ENCODE measurements around the gene STXBP1. TPM values are rescaled to one million over a fixed set of nuclear protein-coding genes. Genes with fewer than 3 reads are reported as not detected.

STXBP1 gene
- 6.3 and 8.0 TPM in 2 replicates for total RNA-seq (2014; rRNA removed; shearing (Covaris generic))

DNA sequence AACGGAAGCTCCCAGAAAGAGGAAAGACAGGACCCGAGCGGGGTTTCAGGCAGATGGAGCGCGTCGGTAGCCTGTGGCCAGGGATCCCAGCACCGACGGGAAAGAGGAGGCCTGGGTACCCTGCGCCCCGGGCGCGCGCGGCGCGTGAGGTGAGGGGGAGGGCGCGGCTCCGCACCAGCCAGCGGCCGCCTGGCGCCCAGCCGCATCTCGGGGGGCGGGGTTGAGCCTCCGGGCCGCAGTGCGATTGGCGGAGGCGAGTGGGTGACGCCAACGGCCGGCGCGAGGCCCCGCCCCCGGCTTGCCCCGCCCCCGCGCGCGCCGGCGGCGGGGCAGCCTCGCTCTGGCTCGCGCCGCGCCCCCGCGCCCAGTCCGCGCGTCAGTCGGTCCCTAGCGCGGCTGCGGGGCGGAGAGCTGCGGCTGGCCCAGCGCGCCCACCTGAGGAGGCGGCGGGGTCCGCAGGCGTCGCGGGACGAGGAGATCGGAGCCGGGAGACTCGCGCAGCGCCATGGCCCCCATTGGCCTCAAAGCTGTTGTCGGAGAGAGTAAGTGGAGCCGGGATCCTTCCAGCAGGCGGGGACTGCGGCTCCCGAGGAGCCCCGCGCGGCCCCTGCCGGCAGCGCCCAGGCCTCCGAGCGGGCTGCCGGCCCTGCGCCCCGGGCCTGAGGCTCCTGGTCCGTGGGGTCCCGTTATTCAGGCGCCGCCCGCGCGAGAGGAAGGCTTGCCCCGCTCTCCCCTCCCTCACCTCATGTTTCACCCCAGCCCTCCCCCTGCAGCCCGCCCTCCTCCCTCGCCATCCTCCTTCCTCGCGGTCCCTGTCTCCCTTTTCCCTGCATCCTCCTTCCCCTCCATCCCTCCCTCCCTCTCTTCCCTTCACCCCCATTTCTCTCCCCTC, at the start of gene STXBP1:
Gene STXBP1 (plus strand): TSS at position 379 of the 892 bp plus-strand sequence. CDS start 127 bp downstream, at position 506.
- DNase-seq (ENCODE audit: low spot score), result peak; percentile 84

DNA sequence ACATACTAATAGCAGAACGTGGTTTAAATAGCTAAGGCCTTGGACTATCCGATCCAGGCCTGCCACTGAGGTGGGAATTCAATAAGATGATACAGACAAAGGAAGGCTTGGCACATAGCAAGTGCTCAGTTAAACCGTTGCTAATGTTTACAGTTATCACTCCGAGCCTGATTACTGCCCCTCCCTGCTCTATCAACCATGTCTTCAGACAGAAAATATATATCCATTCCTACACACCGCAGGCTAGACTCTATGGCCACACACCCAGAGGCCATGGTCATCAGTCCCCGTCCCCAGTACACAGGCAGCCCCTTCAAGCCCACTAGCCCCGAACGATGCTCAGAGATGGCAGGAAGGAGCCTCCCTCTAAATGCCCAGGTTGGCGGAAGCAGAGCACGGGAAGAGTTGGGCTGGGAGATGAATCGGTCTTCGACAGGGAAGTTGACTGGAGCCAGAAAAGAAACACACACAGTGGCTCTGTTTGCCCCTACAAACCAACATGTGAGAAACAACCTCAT, 49.7 kb upstream of the STXBP1 start:
- DNase-seq (ENCODE audit: low spot score), result no peak

DNA sequence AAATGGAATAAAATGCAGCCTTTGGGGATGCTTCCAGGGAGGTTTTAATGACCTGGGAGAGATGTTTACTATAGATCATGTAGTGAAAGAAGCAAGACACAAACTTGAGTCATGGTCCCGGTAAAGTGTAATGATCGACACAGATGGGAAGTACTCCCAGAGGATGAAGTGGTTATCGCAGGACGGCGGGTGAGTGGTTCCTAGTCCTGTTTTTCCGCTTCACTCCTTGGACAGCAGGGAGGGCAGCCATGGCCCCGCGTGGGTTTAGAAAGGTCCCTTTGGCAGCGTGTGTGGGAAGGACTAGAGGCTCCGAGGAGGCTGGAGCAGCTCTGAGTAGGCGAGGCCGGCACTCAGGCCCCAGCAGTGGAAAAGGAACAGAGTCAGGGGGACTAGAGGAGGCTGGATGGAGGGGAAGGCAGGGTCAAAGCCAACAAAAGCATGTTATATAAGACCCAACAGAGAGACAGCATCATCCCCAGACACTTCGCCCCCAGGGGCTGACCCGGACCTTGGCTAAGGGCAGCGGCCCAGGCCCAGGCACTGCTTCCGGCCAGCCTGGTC, 49.2 kb upstream of the STXBP1 start:
- DNase-seq (ENCODE audit: low spot score), result peak; percentile 73

DNA sequence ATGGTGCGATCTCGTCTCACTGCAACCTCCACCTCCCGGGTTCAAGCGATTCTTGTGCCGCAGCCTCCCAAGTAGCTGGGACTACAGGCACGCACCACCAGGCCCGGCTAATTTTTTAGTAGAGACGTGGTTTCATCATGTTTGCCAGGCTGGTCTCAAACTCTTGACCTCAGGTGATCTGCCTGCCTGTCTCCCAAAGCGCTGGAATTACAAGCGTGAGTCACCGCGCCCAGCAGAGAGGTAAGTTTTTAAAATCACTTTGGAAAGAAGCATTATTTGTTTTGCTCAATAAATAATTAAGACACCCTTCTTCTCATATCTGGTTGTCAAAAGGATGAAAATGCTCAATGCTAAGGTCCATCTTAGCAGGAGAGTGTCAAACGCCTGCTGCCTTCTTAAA, 48.5 kb upstream of the STXBP1 start:
- peak; percentile 44 for DNase-seq (ENCODE audit: low spot score)

DNA sequence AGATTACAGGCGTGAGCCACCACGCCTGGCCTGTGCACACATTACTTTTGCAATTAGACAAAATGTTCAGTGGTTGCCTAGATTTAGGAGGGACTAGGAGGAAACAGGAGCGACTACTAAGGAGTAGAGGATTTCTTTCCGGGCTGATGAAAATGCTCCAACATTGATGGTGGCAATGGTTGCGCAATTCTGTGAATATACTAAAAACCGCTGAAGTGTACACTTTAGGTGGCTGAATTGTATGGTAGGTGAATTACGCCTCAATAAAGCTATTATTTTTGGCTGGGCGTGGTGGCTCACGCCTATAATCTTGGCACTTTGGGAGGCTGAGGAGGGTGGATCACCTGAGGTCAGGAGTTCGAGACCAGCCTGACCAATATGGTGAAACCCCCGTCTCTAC, 46.8 kb upstream of the STXBP1 start:
- DNase-seq (ENCODE audit: low spot score), result no peak

DNA sequence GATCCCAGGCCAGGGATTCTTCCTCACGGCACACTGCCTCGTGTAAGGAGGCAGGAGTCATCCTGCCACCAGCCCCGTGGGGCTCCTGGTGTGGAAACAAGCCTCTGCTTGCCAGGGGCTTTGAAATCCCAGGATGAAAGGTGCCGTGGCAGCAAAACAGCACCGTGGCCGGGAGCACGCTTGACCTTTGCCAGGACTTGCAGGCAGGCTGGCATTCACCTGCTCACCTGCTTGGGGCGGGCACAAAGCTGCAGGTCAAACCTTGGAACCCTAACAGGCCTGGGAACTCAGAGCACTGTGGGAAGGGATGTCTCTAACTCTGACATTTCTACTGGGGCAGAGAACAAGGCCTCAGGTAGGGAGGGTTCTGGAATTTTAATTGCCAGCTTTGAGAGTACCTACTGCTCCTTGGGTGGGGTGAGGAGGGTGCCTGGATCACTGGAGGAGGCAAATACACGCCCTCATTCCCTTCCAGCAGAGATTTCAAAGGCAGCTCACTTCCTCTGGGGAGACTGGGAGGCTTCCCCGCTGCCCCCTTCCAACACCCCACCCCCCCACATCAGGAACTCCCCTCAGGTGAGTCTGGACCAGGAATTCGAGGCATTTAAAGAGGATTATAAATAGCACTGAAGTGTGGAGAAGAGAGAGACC, 45.6 kb upstream of the STXBP1 start:
- peak; percentile 81 for DNase-seq (ENCODE audit: low spot score)

DNA sequence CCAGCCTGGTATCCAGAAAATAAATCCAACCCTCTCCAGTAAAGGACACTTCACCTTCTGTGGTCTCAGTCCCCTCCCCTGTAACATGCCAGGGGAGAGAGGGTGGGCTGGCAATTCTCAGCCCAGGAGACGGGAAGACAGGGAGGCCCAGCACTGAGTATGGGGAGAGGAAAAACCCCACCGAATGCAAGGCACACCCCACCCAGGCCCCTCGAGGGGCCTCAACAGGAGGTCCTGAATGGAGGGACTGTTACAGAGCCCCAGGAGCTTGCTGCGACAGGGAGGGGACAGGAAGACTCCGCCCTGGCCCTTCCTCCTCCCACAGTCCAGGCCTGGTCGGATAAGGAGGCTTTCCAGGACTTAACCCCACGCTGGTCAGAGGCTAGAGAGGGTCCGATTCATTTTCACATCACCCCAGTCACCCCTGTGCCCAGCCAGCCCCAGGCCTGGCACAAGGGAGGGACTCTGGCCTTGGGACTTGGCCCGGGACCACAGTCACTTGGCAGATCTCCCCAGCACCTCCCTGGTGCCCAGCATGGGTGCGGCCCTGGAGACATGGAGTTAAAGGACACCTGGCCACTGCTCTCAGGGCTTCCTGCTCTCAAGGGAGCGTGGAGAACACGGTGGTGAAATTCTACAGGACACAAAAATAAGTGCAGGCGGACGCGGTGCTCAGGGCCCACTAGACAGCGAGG, 44.9 kb upstream of the STXBP1 start:
- peak; percentile 75 for DNase-seq (ENCODE audit: low spot score)

DNA sequence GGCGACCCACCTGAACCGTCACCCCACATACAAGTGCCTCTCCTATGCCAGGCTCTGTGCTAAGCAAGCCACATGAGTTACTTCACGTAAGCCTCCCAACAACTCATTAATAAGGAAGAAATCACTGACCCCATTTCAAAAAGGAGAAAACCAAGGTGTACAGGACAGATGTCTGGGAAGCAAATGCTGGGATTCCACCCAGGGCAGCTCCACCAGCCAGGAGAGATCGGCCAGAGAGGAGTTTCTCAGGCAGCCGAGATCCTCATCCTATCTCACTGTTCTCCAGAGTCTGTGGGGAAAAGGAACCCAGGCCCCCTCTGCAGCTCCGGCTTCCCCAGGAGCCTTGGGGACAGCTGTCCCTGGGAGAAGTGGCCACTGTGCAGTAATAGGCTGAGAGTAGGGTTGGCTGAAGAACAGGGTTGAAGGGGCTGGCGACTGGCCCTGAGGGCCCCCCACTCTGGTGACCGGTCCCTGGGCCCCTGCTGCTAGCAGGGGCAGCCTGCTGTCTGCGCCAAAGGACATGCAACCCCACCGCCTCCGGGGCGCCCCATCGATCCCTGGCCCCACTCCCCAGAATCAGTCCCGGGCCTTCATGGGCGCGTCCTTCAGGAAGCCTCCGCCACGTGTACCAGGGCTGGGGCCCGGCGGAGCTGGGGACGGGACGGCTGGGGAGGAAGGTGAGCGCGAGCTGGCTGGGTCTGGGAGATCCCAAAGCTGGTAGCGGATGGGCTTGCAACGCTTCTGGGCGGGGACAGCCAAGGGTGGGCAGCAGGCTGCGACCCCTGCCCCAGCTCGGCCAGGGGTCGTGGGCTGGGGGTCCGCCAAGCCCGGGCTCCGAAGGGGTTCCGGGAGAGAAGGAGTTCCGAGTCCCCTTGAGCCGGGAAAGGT, 44.1 kb upstream of the STXBP1 start:
- DNase-seq (ENCODE audit: low spot score), result no peak

DNA sequence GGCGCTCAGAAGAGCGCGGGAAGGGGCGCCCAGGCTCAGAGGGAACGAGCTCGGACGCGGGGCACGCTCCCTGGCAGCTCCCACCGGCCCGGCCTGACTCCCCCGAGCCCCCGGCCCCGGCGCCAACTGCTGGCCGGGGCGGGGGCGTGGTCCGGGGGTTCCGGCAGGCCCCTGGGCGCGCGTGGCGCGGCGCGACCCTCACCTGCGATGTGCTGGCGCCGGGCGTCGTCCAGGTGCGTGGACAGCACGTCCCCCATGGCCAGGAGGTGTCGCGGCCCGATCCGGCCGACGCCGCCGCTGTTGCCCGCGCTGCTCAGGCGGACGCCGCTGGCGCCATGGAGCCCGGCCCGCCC, 43.5 kb upstream of the STXBP1 start:
- DNase-seq (ENCODE audit: low spot score), result no peak

DNA sequence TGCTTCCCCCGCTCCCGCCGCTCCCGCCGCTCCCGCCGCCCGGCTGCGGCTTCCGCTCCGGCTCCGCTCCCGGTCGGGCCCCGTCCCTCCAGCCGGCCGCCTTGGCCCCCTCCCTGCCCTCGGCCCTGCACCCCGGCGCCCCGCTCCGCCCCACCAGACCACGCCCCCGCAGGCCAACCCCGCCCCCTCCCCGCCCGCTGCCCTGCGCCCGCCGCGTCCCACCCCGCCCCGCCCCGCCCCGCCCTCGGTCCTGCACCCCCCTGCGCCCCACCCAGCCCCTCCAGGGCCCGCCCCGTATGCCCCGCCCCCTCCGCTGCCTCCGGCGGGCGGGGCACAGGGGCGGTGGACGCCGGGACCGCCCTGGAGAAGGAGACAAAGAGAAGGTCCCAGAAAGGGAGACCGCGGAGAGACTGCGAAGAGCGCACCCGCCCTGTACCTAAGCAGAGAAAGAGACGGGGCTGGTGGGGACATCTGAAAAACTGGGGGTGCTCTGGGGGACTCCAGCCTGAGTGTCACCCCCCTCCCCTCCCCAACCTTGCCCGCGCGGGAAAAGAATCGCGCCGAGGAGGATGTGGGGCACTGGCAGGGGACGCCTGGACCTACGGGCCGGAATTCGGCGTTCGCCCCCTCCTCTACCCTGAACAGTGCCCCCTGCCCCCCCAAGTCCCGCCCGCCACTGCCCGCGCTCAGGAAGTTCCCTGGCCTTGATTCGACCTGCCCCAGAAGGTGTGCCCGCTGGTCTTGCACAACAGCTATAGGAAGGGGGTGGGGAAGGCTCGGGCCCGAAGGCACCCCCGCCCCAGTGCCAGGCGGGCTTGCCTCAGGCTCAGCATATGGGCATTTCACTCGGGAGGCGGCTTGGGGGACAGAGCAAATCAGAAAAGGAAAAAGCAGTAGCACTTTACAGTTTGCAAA, 42.8 kb upstream of the STXBP1 start:
- DNase-seq (ENCODE audit: low spot score), result peak; percentile 84

DNA sequence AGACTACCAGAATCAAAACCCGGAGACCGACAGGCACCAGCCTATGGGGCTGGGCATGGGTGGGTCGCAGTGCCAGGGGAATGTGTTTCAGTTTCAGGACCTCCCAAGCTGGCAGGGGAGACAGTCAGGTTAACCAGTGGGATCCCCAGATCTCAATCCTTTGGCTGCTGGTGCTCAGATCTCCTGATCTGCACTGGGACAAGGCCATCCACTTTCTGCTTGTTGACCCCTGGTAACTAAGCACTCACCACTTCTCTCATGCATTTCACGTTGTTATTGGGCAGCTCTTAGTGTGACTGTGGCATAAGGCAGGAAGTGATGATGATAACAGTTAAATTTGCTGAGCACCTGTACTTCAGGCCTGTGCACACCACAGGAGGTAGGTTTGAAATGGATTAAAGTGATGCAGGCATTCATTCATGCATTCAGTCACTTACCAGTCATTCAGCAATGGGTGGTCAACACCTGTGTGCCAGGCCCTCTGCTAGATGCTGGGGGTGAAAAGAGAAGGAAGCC, 42.1 kb upstream of the STXBP1 start:
- peak; percentile 79 for DNase-seq (ENCODE audit: low spot score)

DNA sequence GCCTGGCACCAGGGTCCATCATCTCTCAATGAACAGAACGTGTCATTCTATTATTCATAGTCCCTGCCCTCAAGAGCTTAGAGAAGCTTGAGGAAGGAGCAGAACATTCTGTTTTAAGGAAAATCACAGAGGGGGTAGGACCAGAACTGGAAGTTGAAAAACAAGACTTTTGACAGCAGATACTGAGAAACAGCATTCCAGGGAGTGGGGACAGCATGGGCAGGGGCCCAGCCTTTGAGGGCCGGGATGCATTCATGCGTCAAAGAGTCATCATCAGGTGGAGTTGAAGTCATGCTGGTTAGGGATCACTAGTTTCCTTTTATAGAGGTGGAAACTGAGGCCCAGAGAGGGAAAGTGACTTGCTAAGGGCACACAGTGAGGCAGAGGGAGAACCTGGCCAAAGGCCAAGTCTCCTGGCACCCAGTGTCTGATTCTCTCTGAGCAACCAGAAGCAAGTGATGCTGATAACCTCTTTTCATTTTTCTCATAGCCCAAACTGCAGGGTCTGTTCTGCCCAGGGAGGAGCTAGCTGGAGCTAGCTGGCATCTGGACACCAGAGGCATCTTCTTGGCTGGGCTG, 41.5 kb upstream of the STXBP1 start:
- no peak for DNase-seq (ENCODE audit: low spot score)

DNA sequence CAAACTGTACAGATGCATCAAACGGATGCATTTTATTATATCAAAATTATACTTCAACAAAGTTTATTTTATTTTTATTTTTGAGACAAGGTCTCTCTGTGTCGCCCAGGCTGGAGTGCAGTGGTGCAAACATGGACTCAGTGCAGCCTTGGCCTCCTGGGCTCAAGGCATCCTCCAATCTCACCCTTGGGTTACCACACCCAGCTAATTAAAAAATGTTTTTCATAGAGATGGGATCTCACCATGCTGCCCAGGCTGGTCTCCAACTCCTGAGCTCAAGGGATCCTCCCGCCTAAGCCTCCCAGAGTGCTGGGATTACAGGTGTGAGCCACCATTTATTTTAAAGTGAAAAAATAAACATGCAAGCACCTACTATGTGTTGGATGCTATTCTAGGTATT, 40.1 kb upstream of the STXBP1 start:
- DNase-seq (ENCODE audit: low spot score), result no peak

DNA sequence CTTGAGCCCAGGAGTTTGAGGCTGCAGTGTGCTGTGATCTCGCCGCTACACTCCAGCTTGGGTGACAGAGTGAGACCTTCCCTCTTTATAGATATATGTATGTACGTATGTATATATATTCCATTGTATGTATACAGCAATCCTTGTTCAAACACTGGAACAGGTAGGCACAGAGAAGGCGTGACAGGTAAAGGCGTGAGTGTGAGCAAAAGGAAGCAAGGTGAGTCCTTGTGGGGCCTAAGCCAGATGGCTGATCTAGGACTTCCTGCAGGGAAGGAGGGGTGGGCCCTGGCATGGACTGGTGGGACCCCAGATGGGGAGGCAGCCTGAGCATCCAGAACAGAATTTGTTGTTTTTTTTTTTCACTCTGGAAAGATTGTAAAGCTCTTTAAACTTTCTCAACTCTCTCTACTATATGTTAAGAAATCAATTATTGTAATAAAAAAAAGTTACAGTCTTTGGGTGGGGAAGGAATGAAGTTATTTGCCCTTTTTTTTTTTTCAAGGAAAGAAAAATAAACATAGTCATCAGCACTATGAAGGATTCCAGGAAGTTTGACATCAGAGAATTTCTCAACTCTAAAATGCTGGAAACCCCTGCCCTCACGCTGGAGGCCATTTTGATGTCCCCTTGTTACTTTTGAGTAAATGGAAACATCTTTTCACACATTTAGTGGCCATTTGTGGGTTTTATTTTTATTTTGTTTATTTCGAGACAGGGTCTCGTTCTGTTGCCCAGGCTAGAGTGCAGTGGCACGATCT, 38.9 kb upstream of the STXBP1 start:
- DNase-seq (ENCODE audit: low spot score), result peak; percentile 52

DNA sequence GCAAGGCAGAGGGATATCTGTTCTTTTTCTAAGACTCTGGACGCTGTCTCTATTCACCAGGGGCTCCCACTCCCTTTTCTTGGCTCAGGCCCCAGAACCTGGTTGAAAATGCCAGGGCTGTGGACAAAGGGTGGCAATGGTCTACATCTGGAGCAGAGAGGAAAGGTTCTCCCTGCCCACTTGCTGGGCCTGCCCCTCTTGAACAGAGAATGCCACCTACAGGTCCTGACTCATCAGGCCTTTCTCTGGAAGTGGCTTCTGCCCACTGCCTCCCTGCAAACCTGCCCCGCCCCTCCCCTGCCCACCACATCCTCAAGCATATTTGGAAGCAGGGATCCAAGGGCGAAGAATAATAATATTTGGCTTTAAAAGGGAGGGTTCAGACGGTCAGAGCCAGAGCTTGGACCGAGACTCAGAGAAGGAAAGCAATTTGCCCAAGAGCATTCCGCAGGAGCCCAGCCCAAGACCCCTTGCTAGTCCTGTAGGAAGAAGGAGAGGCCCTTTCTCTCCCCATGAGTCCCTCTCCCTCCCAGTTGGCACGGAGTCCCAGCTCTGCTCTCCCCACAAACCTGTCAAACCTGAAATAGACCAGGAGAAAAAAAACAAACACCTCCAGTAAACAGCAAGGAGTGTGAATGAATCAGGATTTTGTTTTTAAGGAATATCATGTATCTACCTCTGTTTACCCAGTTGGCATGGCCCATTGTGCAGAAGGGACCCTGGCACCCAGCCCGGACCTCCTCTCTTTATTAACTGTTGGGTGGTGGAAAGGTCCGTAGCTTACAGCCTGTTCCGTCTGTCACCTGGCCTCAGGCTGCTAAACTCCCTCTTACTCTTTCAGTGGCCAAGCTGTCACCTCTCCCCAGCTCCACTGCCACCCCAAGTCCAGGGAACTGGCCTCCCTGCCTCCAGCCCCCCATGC, 37.7 kb upstream of the STXBP1 start:
- peak; percentile 97 for DNase-seq (ENCODE audit: low spot score)

DNA sequence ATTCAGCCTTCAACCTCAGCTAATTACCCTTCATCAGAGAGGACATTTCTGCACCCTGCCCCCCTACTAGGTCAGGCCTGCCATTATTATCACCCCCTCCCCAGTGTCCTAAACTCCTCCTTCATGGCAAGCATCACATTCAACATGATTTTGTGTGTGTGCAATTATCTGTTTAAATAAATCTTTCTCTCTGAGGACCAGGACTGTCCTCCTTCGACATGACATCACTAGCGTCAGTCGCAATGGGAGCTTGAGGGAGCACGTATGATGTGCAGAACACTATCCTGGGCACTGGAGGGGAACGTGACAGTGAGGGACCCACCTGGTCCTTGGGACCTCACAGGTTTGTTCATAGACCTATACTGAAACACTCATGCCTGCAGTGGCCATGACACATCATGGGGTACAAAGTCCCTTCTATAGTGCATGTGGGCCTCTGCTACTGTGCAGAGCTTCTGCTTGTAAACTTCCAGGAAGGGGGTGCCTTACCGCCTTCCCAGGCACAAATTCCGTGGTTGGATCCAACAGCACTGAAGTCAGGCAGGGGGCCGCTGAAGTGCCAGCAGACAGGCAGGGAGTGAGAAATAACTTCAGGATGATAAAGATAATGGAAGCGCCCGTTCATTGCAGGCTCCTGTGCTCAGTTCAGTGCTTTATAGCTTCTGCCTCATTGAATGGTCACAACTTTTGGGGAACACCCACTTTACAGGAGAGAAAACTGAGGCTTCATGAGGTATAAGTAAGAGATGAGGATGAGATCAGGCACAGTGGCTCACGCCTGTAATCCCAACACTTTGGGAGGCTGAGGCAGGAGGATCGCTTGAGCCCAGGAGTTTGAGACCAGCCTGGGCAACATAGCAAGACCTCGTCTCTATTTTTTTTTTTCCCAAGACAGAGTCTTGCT, 36.0 kb upstream of the STXBP1 start:
- peak; percentile 71 for DNase-seq (ENCODE audit: low spot score)

Measured in HT-29 (cell line).